SK-N-SH (cell line): ENCODE data around the gene TRIM67.
A peak's percentile ranks its signal among the peaks of the same experiment; 100 is the strongest.

ENCODE experiments used
- CHD2 ChIP-seq: fragments of 150-350 bp; IDR thresholded peaks from 2 replicates; pipeline ENCODE4 v1.6.1; 2018; ENCODE audit warnings: low read length; ENCODE audit not compliant: partially characterized antibody
- GABPA ChIP-seq: IDR thresholded peaks from 2 replicates; pipeline ENCODE4 v1.4.0; 2012; ENCODE audit warnings: low read depth, mild to moderate bottlenecking
- GATA2 ChIP-seq: sonication (generic); formaldehyde crosslinking; IDR thresholded peaks from 2 replicates; pipeline ENCODE4 v1.5.0; 2020; ENCODE audit warnings: mild to moderate bottlenecking, missing genetic modification reagents
- MEF2A ChIP-seq: IDR thresholded peaks from 2 replicates; pipeline ENCODE4 v1.4.0; 2012; ENCODE audit warnings: low read depth, borderline replicate concordance
- POLR2AphosphoS5 ChIP-seq: IDR thresholded peaks from 2 replicates; pipeline ENCODE4 v1.6.1; 2012; ENCODE audit warnings: low read depth, low read length
- TCF12 ChIP-seq: IDR thresholded peaks from 2 replicates; pipeline ENCODE4 v1.4.0; 2012
- USF2 ChIP-seq: fragments of 150-350 bp; IDR thresholded peaks from 2 replicates; pipeline ENCODE4 v1.6.1; 2017; ENCODE audit warnings: antibody characterized with exemption, low read length, low read depth, borderline replicate concordance
- YY1 ChIP-seq: IDR thresholded peaks from 2 replicates; pipeline ENCODE4 v1.4.0; 2012; ENCODE audit warnings: low read depth, mild to moderate bottlenecking
- TF ChIP-seq, protein P1 (sequence below): fragments of 200-600 bp; sonication (generic); IDR thresholded peaks from 2 replicates; pipeline ENCODE4 v1.6.1; 2017; ENCODE audit warnings: antibody characterized with exemption, mild to moderate bottlenecking, moderate library complexity

GRCh38 chr1:231241750-231242149 lies 79.9 kb downstream of the TRIM67 start:
- TF ChIP-seq, protein P1, sequence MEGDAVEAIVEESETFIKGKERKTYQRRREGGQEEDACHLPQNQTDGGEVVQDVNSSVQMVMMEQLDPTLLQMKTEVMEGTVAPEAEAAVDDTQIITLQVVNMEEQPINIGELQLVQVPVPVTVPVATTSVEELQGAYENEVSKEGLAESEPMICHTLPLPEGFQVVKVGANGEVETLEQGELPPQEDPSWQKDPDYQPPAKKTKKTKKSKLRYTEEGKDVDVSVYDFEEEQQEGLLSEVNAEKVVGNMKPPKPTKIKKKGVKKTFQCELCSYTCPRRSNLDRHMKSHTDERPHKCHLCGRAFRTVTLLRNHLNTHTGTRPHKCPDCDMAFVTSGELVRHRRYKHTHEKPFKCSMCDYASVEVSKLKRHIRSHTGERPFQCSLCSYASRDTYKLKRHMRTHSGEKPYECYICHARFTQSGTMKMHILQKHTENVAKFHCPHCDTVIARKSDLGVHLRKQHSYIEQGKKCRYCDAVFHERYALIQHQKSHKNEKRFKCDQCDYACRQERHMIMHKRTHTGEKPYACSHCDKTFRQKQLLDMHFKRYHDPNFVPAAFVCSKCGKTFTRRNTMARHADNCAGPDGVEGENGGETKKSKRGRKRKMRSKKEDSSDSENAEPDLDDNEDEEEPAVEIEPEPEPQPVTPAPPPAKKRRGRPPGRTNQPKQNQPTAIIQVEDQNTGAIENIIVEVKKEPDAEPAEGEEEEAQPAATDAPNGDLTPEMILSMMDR: 0 out of 2 replicates have a peak, but pooled peaks have one; percentile 6
- TF ChIP-seq MEF2A (no peak), GABPA (no peak), POLR2AphosphoS5 (no peak), TCF12 (no peak), CHD2 (no peak), YY1 (no peak), USF2 (no peak), GATA2 (no peak)
